Bronchial epithelial cell (primary cell): ENCODE measurements around the gene SOX2. TPM values are rescaled to one million over a fixed set of nuclear protein-coding genes. Genes with fewer than 3 reads are reported as not detected.

Experiments
- DNase-seq: peaks from one replicate; pipeline ENCODE4 v3.0.0-alpha.2; 2010; ENCODE audit warnings: low read depth
- FAIRE-seq: peaks from 2 replicates; lab custom pipeline; 2011; peaks lifted over from hg19 to GRCh38; lab: Jason Lieb, UNC
- H3K27me3 ChIP-seq: 2 replicates; pipeline ENCODE4 v1.5.1; 2011; ENCODE audit warnings: low read length; ENCODE audit not compliant: control insufficient read depth, insufficient read depth
- H3K36me3 ChIP-seq: 2 replicates; pipeline ENCODE4 v1.5.1; 2011; ENCODE audit warnings: low read length; ENCODE audit not compliant: control insufficient read depth, insufficient read depth
- H3K4me3 ChIP-seq: 2 replicates; pipeline ENCODE4 v1.5.1; 2011; ENCODE audit warnings: mild to moderate bottlenecking, low read depth, low read length, control low read depth
- CTCF ChIP-seq: IDR thresholded peaks from 2 replicates; pipeline ENCODE4 v1.5.1; 2011; ENCODE audit warnings: mild to moderate bottlenecking, moderate library complexity, low read length, control low read depth, inconsistent platforms; ENCODE audit not compliant: insufficient read depth, severe bottlenecking
- total RNA-seq: library from RNA; depleted of rRNA; stranded (reverse); fragments of >200 nt; gene quantifications from 2 replicates; pipeline ENCODE4 v1.2.1, GENCODE V29; 2014

Gene SOX2
- total RNA-seq, 1 donor from 2014 or later = 4.5 TPM

- DNase-seq = peak; percentile 33
- Histone ChIP-seq H3K4me3 (peak overlapping the region; percentile 85), H3K27me3 (no peaks in the 10 kb centered on the region), H3K36me3 (no peaks in the 10 kb centered on the region)
- FAIRE-seq = no peak
- TF ChIP-seq CTCF = no peak
Measured at GRCh38 chr3:181713676-181714612, 2.2 kb downstream of the SOX2 start.

GRCh38 chr3:181715571-181716340 lies 4.0 kb downstream of the SOX2 start:
- Histone ChIP-seq H3K4me3 (peak overlapping the region; percentile 85), H3K27me3 (no peaks in the 10 kb centered on the region), H3K36me3 (no peaks in the 10 kb centered on the region)
- DNase-seq (peak; percentile 72), FAIRE-seq (no peak)
- no peak for TF ChIP-seq CTCF

GRCh38 chr3:181716966-181717365 lies 5.2 kb downstream of the SOX2 start:
- no peak for FAIRE-seq

GRCh38 chr3:181717549-181718171 lies 5.9 kb downstream of the SOX2 start:
- FAIRE-seq = no peak
- Histone ChIP-seq H3K36me3 (no peaks in the 10 kb centered on the region), H3K4me3 (no peak overlapping the region), H3K27me3 (no peaks in the 10 kb centered on the region)
- no peak for TF ChIP-seq CTCF
- DNase-seq = peak; percentile 41

More at GRCh38 chr3:181716966-181717365, 5.2 kb downstream of the SOX2 start:
- Histone ChIP-seq H3K27me3 (no peaks in the 10 kb centered on the region), H3K4me3 (peak overlapping the region; percentile 85), H3K36me3 (no peaks in the 10 kb centered on the region)
- no peak for TF ChIP-seq CTCF
- DNase-seq = peak; percentile 33

GRCh38 chr3:181718369-181718768 lies 6.6 kb downstream of the SOX2 start:
- Histone ChIP-seq H3K4me3 (no peak overlapping the region), H3K27me3 (no peaks in the 10 kb centered on the region), H3K36me3 (no peaks in the 10 kb centered on the region)
- DNase-seq = peak; percentile 31
- TF ChIP-seq CTCF = no peak
- FAIRE-seq = no peak
